Activated CD8-positive, alpha-beta memory T cell treated with anti-CD3 and anti-CD28 coated beads, Interleukin-2, amount 50 U/mL, for 1 hour (primary cell): ENCODE results near the gene TRAK2.
A peak's percentile ranks its signal among the peaks of the same experiment; 100 is the strongest.
"Not testable (repeated sequence)": the region's sequence is repeated elsewhere in the genome, so short reads cannot be mapped to it uniquely, and the experiment has no call there.

Source experiments
- DNase-seq: peaks from one replicate; pipeline ENCODE4 v3.0.0-alpha.2; 2020; ENCODE audit errors: extremely low read depth

Gene TRAK2, protein sequence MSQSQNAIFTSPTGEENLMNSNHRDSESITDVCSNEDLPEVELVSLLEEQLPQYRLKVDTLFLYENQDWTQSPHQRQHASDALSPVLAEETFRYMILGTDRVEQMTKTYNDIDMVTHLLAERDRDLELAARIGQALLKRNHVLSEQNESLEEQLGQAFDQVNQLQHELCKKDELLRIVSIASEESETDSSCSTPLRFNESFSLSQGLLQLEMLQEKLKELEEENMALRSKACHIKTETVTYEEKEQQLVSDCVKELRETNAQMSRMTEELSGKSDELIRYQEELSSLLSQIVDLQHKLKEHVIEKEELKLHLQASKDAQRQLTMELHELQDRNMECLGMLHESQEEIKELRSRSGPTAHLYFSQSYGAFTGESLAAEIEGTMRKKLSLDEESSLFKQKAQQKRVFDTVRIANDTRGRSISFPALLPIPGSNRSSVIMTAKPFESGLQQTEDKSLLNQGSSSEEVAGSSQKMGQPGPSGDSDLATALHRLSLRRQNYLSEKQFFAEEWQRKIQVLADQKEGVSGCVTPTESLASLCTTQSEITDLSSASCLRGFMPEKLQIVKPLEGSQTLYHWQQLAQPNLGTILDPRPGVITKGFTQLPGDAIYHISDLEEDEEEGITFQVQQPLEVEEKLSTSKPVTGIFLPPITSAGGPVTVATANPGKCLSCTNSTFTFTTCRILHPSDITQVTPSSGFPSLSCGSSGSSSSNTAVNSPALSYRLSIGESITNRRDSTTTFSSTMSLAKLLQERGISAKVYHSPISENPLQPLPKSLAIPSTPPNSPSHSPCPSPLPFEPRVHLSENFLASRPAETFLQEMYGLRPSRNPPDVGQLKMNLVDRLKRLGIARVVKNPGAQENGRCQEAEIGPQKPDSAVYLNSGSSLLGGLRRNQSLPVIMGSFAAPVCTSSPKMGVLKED

GRCh38 chr2:201451292-201452057 lies at the start of gene TRAK2, which contains the start of gene STRADB:
TSS of gene TRAK2 (minus strand) at chr2:201451458. CDS start at chr2:201420507, 30,951 bp downstream.
TSS of gene STRADB (plus strand) at chr2:201451740. CDS start at chr2:201454841, 3,101 bp downstream.
- DNase-seq = peak; percentile 87

GRCh38 chr2:201500534-201500933 lies 49.3 kb upstream of the TRAK2 start:
- DNase-seq = no peak

- DNase-seq = no peak
Observed at GRCh38 chr2:201496785-201497184, 45.5 kb upstream of the TRAK2 start.

GRCh38 chr2:201490291-201490690 lies 39.0 kb upstream of the TRAK2 start:
- DNase-seq = no peak

GRCh38 chr2:201484805-201485204 lies 33.5 kb upstream of the TRAK2 start:
- no peak for DNase-seq

DNA sequence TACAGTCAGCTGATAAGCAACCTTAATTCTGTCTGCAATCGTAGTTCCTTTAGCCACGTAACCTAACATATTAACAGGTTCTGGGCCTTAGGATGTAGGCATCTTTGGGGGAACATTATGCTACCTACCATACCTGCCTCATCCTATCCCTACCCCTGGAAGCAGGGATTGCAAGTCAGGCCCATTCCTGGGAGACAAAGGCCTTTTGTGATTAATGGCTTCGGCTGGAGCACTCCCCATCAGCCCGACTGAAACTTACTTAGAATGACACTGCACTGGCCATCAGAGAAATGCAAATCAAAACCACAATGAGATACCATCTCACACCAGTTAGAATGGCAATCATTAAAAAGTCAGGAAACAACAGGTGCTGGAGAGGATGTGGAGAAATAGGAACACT lies 32.5 kb upstream of the TRAK2 start:
- DNase-seq = not testable (repeated sequence)

- no peak for DNase-seq
Observed at GRCh38 chr2:201483342-201483741, 32.1 kb upstream of the TRAK2 start.

GRCh38 chr2:201482543-201482942 lies 31.3 kb upstream of the TRAK2 start:
- DNase-seq = no peak

DNA sequence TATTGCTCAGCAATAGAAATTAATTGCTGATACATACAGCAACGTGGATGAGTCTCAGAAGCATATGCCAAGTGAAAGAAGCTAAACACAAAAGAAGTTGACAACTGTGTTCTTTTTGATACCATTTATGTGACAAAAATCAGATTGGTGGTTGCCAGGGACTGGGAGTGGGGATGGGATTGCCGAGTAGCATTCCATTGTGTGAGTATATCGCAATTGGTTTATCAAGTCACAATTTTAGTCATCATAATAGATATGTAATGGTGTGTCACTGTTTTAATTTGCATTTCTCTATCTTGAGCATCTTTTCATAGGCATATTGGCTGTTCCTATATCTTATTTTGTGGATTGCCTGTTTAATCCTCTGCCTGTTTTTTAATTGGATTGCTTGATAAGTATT lies 21.2 kb upstream of the TRAK2 start:
- no peak for DNase-seq

GRCh38 chr2:201471732-201472393 lies 20.6 kb upstream of the TRAK2 start:
- DNase-seq = no peak

GRCh38 chr2:201470821-201471731 lies 19.8 kb upstream of the TRAK2 start:
- DNase-seq = no peak

- no peak for DNase-seq
Observed at GRCh38 chr2:201467666-201468065, 16.4 kb upstream of the TRAK2 start.

- no peak for DNase-seq
Observed at GRCh38 chr2:201466050-201466675, 14.9 kb upstream of the TRAK2 start.

GRCh38 chr2:201465524-201465971 lies 14.3 kb upstream of the TRAK2 start:
- no peak for DNase-seq

DNA sequence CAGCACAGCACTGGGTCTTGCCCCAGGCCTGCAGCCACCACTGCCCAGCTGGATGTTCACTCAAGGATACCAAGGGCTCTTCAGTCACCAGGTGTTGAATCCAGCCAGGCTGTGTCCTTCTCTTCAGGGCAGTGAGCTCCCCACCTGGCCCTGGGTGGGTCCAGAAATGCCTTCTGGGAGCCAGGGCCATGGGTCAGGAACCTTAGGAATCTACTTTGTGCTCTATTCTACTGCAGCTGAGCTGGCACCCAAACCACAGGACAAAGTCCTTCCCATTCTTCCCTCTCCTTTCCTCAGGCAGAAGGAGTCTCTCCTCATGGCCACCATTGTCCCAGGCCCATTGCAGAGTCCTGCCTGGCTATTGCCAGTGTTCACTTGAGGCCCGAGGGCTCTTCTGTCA lies 13.3 kb upstream of the TRAK2 start:
- DNase-seq = no peak

- DNase-seq = no peak
Observed at GRCh38 chr2:201460532-201460931, 9.3 kb upstream of the TRAK2 start.

DNA sequence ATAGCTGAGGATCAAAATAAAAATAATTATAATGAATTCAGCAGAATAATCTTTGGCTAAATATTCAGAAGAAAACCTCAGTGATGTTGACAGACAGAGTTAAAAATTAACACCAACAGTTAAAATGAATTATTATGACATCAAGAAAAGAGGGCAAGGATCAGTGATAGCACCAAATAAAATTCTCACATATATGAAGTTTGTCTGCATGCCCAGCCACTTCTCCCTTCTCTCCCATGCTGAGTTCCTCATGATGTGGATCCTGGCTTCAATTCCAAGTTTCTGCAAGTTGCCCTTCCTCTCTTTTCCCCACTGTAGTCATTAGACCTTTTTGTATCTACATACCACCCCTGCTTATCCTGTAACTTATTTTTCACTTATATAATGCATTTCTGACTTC lies 7.1 kb upstream of the TRAK2 start:
- DNase-seq = no peak

GRCh38 chr2:201452922-201453643 lies 1.8 kb upstream of the TRAK2 start:
- no peak for DNase-seq
